Keratinocyte (primary cell): ENCODE measurements around the gene DISP2.

Experiments
- EZH2 ChIP-seq: IDR thresholded peaks from one replicate; pipeline ENCODE4 v1.6.1; 2012; ENCODE audit warnings: inconsistent platforms, mild to moderate bottlenecking, low read length, moderate library complexity
- TF ChIP-seq, protein P1 (sequence below), 3 experiments: IDR thresholded peaks in 1 of 3; conservative IDR thresholded peaks in 1 of 3; optimal IDR thresholded peaks in 1 of 3; 2 replicates in 2 of 3; 3 replicates in 1 of 3; pipeline versions ENCODE3 to v1.5.1; 2011; ENCODE audit warnings: low read length in 3 of 3, mild to moderate bottlenecking in 3 of 3, moderate library complexity in 2 of 3, control low read depth in 1 of 3, inconsistent platforms in 1 of 3; ENCODE audit not compliant: insufficient read depth in 2 of 3; ENCODE audit errors: extremely low read depth in 1 of 3

DNA sequence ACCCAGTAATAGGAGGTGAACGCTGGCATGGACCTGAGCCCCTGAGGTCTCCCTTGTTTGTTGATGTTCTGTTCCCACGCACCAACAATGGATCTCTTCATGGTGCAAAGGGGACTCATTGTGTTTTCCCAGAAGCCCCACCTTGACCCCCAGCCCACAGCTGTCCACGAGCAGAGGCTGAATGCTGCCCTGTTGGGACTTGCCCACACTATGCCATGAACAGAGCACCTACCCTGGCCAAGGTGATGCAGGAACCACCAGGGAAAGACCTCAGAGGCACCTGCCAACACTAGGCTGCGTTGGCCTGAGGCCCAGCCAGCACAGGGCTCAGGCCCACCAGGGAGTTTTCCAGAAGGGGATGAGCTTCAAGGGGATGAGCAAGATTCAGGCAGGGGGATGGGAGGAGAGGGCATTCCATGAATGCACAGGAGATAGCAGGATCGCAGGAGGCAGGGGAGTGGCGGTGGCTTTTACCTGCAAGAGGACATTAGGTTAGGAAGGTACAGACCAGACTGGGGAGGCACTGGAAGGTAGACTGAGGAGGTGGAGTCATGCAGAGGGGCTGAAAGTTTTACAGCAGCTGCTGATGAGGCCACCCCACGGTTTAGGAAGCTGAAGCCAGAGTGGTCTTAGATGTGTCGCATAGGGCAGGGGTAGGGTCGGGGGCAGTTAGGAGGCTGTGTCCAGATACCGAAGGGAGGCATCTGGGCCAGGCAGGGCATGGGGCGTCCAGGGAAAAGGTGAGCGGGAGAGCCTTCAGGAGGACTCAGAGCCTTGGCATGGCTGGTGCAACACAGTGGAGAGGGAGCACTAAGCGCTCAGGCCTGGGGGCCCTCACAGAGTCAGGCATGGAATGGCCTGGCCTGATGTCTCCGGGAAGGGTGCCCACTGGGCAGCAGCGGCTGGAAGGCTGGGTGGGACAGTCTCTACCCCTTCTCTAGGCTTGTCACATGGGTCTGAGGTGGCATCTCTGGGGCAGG lies 11.2 kb upstream of the DISP2 start:
- TF ChIP-seq, protein P1, sequence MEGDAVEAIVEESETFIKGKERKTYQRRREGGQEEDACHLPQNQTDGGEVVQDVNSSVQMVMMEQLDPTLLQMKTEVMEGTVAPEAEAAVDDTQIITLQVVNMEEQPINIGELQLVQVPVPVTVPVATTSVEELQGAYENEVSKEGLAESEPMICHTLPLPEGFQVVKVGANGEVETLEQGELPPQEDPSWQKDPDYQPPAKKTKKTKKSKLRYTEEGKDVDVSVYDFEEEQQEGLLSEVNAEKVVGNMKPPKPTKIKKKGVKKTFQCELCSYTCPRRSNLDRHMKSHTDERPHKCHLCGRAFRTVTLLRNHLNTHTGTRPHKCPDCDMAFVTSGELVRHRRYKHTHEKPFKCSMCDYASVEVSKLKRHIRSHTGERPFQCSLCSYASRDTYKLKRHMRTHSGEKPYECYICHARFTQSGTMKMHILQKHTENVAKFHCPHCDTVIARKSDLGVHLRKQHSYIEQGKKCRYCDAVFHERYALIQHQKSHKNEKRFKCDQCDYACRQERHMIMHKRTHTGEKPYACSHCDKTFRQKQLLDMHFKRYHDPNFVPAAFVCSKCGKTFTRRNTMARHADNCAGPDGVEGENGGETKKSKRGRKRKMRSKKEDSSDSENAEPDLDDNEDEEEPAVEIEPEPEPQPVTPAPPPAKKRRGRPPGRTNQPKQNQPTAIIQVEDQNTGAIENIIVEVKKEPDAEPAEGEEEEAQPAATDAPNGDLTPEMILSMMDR (optimal IDR thresholded peaks at IDR 0.05 in 1 of 3, IDR thresholded peaks at IDR 0.05 in 1 of 3, conservative IDR thresholded peaks at IDR 0.05 in 1 of 3; ENCODE audit: extremely low read depth in 1 of 3, insufficient read depth in 2 of 3, low read length in 3 of 3): no peak
- no peak for TF ChIP-seq EZH2
